Esophagus squamous epithelium (tissue), 4 donors: Measurements from ENCODE around the gene ALDH18A1.

Source experiments
- POLR2A ChIP-seq, 4 donors: fragments of 450-650 bp; IDR thresholded peaks; one replicate each; pipeline ENCODE4 v1.6.1; 2017; ENCODE audit warnings: antibody characterized with exemption in 4 of 4, mild to moderate bottlenecking in 4 of 4, moderate library complexity in 3 of 4
- TF ChIP-seq, protein P1 (sequence below), 6 experiments: fragments of 450-650 bp in 4 of 6; fragments of 200-600 bp in 2 of 6; sonication (generic) in 2 of 6; IDR thresholded peaks; one replicate each; pipeline ENCODE4 v1.5.1; 2016 to 2019; ENCODE audit warnings: antibody characterized with exemption in 6 of 6, mild to moderate bottlenecking in 4 of 6, moderate library complexity in 4 of 6

DNA sequence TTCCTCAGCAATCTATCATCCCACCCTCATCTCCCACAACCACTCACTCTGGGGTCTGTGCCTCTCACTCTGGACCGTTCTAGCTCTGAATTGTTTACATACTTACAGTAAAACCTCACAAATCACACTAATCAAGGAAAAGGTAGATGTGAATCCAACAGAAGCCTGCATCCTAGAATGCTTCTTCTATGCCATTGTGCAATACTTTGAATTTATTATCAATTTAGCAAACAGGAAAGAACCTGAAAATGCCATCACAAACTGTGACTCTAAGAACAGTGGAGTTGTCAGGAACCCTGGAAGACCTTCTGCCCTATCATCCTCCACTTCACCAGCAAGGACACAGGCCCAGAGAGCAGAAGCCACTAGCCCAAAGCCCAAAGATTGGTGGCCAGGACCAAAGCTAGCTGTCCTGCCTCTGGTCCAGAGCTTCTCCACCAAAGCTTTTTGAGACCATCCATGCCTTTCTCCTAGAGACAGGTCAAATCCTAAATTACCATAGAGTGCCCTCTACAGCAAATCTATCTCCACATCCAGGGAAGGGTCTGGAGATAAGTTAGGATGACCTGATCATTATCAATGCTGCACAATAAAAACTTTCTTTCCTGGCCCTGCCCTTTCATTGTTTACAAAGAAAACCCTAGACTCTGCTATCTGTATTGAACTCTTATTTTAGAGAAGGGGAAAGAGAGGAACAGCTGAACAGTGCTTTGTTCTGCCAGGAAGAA is 97.8 kb downstream of the ALDH18A1 start:
- TF ChIP-seq, protein P1, sequence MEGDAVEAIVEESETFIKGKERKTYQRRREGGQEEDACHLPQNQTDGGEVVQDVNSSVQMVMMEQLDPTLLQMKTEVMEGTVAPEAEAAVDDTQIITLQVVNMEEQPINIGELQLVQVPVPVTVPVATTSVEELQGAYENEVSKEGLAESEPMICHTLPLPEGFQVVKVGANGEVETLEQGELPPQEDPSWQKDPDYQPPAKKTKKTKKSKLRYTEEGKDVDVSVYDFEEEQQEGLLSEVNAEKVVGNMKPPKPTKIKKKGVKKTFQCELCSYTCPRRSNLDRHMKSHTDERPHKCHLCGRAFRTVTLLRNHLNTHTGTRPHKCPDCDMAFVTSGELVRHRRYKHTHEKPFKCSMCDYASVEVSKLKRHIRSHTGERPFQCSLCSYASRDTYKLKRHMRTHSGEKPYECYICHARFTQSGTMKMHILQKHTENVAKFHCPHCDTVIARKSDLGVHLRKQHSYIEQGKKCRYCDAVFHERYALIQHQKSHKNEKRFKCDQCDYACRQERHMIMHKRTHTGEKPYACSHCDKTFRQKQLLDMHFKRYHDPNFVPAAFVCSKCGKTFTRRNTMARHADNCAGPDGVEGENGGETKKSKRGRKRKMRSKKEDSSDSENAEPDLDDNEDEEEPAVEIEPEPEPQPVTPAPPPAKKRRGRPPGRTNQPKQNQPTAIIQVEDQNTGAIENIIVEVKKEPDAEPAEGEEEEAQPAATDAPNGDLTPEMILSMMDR (IDR thresholded peaks at IDR 0.05) = no peak
- TF ChIP-seq POLR2A (IDR thresholded peaks at IDR 0.05) = no peak
